Ishikawa (cell line): ENCODE measurements around the gene ATP6AP1.

ENCODE experiments used
- CREB1 ChIP-seq: IDR thresholded peaks from 2 replicates; pipeline ENCODE4 v1.6.1; 2012; ENCODE audit warnings: low read depth
- EGR1 ChIP-seq: IDR thresholded peaks from 2 replicates; pipeline ENCODE4 v1.6.1; 2012
- EP300 ChIP-seq: IDR thresholded peaks from 2 replicates; pipeline ENCODE4 v1.6.1; 2012; ENCODE audit warnings: borderline replicate concordance
- RAD21 ChIP-seq: IDR thresholded peaks from 2 replicates; pipeline ENCODE4 v1.6.1; 2012; ENCODE audit warnings: low read depth
- TAF1 ChIP-seq: IDR thresholded peaks from 2 replicates; pipeline ENCODE4 v1.6.1; 2012; ENCODE audit warnings: low read depth, mild to moderate bottlenecking
- TCF12 ChIP-seq: IDR thresholded peaks from 2 replicates; pipeline ENCODE4 v1.6.1; 2012; ENCODE audit warnings: low read depth
- TEAD4 ChIP-seq: IDR thresholded peaks from 2 replicates; pipeline ENCODE4 v1.6.1; 2012
- YY1 ChIP-seq: IDR thresholded peaks from 2 replicates; pipeline ENCODE4 v1.6.1; 2012; ENCODE audit warnings: low read depth
- TF ChIP-seq, protein P1 (sequence below): IDR thresholded peaks from 2 replicates; pipeline ENCODE4 v1.6.1; 2012; ENCODE audit warnings: low read depth, mild to moderate bottlenecking

GRCh38 chrX:154443479-154443910, 15.0 kb downstream of the ATP6AP1 start:
- TF ChIP-seq RAD21 (no peak), TAF1 (no peak), YY1 (no peak), EGR1 (no peak), EP300 (no peak), CREB1 (no peak), TCF12 (no peak), TEAD4 (no peak)
- TF ChIP-seq, protein P1, sequence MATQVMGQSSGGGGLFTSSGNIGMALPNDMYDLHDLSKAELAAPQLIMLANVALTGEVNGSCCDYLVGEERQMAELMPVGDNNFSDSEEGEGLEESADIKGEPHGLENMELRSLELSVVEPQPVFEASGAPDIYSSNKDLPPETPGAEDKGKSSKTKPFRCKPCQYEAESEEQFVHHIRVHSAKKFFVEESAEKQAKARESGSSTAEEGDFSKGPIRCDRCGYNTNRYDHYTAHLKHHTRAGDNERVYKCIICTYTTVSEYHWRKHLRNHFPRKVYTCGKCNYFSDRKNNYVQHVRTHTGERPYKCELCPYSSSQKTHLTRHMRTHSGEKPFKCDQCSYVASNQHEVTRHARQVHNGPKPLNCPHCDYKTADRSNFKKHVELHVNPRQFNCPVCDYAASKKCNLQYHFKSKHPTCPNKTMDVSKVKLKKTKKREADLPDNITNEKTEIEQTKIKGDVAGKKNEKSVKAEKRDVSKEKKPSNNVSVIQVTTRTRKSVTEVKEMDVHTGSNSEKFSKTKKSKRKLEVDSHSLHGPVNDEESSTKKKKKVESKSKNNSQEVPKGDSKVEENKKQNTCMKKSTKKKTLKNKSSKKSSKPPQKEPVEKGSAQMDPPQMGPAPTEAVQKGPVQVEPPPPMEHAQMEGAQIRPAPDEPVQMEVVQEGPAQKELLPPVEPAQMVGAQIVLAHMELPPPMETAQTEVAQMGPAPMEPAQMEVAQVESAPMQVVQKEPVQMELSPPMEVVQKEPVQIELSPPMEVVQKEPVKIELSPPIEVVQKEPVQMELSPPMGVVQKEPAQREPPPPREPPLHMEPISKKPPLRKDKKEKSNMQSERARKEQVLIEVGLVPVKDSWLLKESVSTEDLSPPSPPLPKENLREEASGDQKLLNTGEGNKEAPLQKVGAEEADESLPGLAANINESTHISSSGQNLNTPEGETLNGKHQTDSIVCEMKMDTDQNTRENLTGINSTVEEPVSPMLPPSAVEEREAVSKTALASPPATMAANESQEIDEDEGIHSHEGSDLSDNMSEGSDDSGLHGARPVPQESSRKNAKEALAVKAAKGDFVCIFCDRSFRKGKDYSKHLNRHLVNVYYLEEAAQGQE = no peak
